ENCODE data around the gene TRIM52.

GRCh38 chr5:181217111-181217802, 43.7 kb downstream of the TRIM52 start:
- TF ChIP-seq CTCF (IDR thresholded peaks at IDR 0.05) (no peak; the same call in 1 of the 2 replicates), POLR2AphosphoS5 (IDR thresholded peaks at IDR 0.05; ENCODE audit: low read depth, low read length) (no peak)
